CD4-positive, alpha-beta memory T cell (primary cell): ENCODE results near the gene MACF1. TPM values are rescaled to one million over a fixed set of nuclear protein-coding genes. Genes with fewer than 3 reads are reported as not detected.

ENCODE experiments used
- CTCF ChIA-PET: fragments of 350-600 bp; sonication (Branson Sonifier 250); formaldehyde crosslinking; loops from one replicate; lab custom pipeline; 2021; ENCODE audit warnings: inconsistent platforms; ENCODE audit not compliant: partially characterized antibody; lab: Charles Lee
- POLR2A ChIA-PET: fragments of 350-600 bp; sonication (Branson Sonifier 250); formaldehyde crosslinking; loops from one replicate; lab custom pipeline; 2021; ENCODE audit not compliant: partially characterized antibody; lab: Charles Lee
- DNase-seq, 5 donors: peaks; one replicate each; pipeline versions ENCODE4 v3.0.0 to v3.0.0-alpha.2; 2020 to 2022; ENCODE audit warnings: mixed read lengths in 1 of 5
- H3K27ac ChIP-seq: one replicate; pipeline ENCODE4 v1.7.0; 2013; ENCODE audit warnings: low read depth, low read length
- H3K27me3 ChIP-seq: 2 replicates; pipeline ENCODE4 v1.7.0; 2013; ENCODE audit warnings: mild to moderate bottlenecking, low read length, moderate library complexity; ENCODE audit not compliant: insufficient read depth
- H3K36me3 ChIP-seq: 2 replicates; pipeline ENCODE4 v1.7.0; 2013; ENCODE audit warnings: mild to moderate bottlenecking, low read length, moderate library complexity; ENCODE audit not compliant: insufficient read depth
- H3K4me1 ChIP-seq: 2 replicates; pipeline ENCODE4 v1.7.0; 2013; ENCODE audit warnings: mild to moderate bottlenecking, low read length, moderate library complexity; ENCODE audit not compliant: insufficient read depth
- H3K4me3 ChIP-seq, 2 donors: one replicate each; pipeline ENCODE4 v1.7.0; 2013; ENCODE audit warnings: low read length in 2 of 2, mild to moderate bottlenecking in 1 of 2
- H3K9me3 ChIP-seq, 2 donors: one replicate each; pipeline ENCODE4 v1.7.0; 2013; ENCODE audit warnings: low read length in 2 of 2, control low read depth in 1 of 2; ENCODE audit not compliant: control insufficient read depth in 1 of 2
- H3K27ac Mint-ChIP-seq, 7 donors: one replicate each; pipeline ENCODE4 v1.8.0; 2020 to 2021; ENCODE audit warnings: mixed read lengths in 7 of 7, mild to moderate bottlenecking in 6 of 7, inconsistent platforms in 3 of 7, moderate library complexity in 3 of 7
- H3K27me3 Mint-ChIP-seq, 2 donors: one replicate each; pipeline ENCODE4 v1.8.0; 2020 to 2021; ENCODE audit warnings: mixed read lengths in 2 of 2
- H3K36me3 Mint-ChIP-seq, 2 donors: one replicate each; pipeline ENCODE4 v1.8.0; 2020 to 2021; ENCODE audit warnings: mixed read lengths in 2 of 2, inconsistent platforms in 1 of 2, mild to moderate bottlenecking in 1 of 2
- H3K4me1 Mint-ChIP-seq, 4 donors: one replicate each; pipeline ENCODE4 v1.8.0; 2020 to 2021; ENCODE audit warnings: mixed read lengths in 4 of 4, mild to moderate bottlenecking in 1 of 4
- H3K4me3 Mint-ChIP-seq, 8 donors: one replicate each; pipeline ENCODE4 v1.8.0; 2020 to 2021; ENCODE audit warnings: mixed read lengths in 8 of 8, mild to moderate bottlenecking in 7 of 8, moderate library complexity in 6 of 8, inconsistent platforms in 3 of 8
- H3K9me3 Mint-ChIP-seq, 8 donors: one replicate each; pipeline ENCODE4 v1.8.0; 2020 to 2021; ENCODE audit warnings: mixed read lengths in 8 of 8, mild to moderate bottlenecking in 5 of 8, inconsistent platforms in 3 of 8, moderate library complexity in 1 of 8
- intact Hi-C: fragments of 100-400 bp; cut with micrococcal nuclease; formaldehyde crosslinking; loops from one replicate; pipeline ENCODE4 v1.15.1; 2023
- polyA plus RNA-seq, 2 donors: library from polyadenylated mRNA; unstranded; fragments of 300-500 nt; fragmentation: Illumina TruSeq; gene quantifications; one replicate each; pipeline ENCODE4 v1.2.3, GENCODE V29; 2021
- total RNA-seq, 2 experiments: library from RNA; stranded (reverse); gene quantifications; one replicate each; pipeline ENCODE4 v1.2.3, GENCODE V29; 2021

MACF1 gene
- total and polyA plus RNA-seq, 4 experiments from 2014 or later, result 6.8 to 387 (median 222) TPM

DNA sequence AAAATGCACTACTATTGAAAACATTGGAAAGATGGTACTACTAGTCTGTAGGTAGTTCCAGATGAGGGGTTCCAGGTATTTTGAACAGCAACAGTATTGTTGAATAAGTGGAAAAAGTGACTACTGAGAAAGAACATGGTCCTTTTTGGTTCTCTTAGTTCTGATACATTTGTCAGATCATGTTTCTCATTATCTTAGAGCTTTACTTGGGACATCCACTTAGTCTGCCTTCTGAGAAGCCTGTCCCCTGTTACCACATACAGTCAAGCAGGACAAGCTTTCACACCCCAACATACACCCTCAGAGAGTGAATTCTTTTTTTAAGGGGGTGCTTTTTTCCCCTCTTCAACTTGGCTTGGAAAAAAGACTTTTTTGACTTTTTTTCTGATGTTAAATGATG lies 41.0 kb upstream of the MACF1 start:
- Histone ChIP-seq H3K9me3 (no peaks in the 10 kb centered on the region), H3K4me1 (no peaks in the 10 kb centered on the region), H3K36me3 (no peaks in the 10 kb centered on the region), H3K27ac (no peak overlapping the region), H3K27me3 (no peaks in the 10 kb centered on the region), H3K4me3 (no peak overlapping the region)
- Mint-ChIP-seq H3K9me3 (no peaks in the 10 kb centered on the region), H3K4me3 (no peak overlapping the region), H3K27ac (no peak overlapping the region), H3K4me1 (no peaks in the 10 kb centered on the region), H3K36me3 (no peaks in the 10 kb centered on the region), H3K27me3 (peaks cover 2 to 4% of the 10 kb centered on the region in 2 donors)
- ChIA-PET POLR2A (no interaction called here), CTCF (no interaction called here)
- no peak for DNase-seq
- intact Hi-C loops, result no loop called here

DNA sequence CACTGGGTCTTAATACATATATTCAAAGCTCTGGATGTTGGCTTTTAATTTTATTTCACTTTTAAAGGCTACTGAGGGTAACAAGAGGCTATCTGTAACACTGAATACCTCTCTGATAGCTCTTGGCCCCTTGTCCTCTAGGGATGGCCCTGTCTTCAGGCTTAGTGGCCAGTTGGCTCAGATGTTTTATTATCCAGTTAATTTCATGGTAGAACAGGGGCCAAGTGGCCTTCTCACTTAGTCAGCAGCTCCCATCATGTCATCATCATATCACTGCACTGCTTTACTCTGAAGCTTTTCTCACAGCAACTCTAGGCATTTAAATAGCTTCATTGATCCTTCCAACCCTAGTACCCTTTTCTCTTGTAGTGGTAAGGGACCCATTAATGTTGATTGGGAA lies 40.2 kb upstream of the MACF1 start:
- H3K9me3 Mint-ChIP-seq, result no peaks in the 10 kb centered on the region
- DNase-seq, result no peak
- H3K27ac Mint-ChIP-seq, result no peak overlapping the region
- H3K36me3 Mint-ChIP-seq, result no peaks in the 10 kb centered on the region
- Histone ChIP-seq H3K4me1 (no peaks in the 10 kb centered on the region), H3K27me3 (no peaks in the 10 kb centered on the region), H3K36me3 (no peaks in the 10 kb centered on the region), H3K4me3 (no peak overlapping the region), H3K27ac (no peak overlapping the region), H3K9me3 (no peaks in the 10 kb centered on the region)
- POLR2A ChIA-PET, result no interaction called here
- H3K27me3 Mint-ChIP-seq, result peaks cover under 1 to 4% of the 10 kb centered on the region in 2 donors
- CTCF ChIA-PET, result interaction anchor here (1.2 kb wide), 1 partner anchor 27 kb away, joined by 4 read pairs; no protein-coding TSS in a partner anchor
- intact Hi-C loops, result no loop called here
- H3K4me3 Mint-ChIP-seq, result no peak overlapping the region
- no peaks in the 10 kb centered on the region for H3K4me1 Mint-ChIP-seq

DNA sequence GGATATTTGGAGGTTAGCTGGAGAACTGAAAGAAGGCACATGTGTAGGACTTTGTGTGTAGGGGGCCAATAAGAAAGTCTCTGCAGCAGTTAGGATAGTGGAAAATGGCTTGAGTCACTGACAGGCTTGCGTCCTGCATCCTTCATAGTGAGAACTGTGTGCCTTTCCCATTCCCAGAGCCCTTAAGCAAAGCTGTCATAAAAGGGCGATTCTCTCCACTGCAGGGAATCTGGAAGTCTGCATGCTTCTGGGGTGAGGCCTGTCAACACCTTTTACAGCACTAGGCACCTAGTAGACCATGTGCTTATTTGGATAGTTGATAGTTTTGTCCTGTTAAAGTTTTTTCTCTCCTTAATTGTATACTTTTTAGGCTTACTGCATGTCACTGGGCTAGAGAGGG lies 39.4 kb upstream of the MACF1 start:
- CTCF ChIA-PET, result interaction anchor here (1.2 kb wide), 1 partner anchor 26 kb away, joined by 4 read pairs; no protein-coding TSS in a partner anchor
- peaks cover 0 to 5% of the 10 kb centered on the region in 2 donors for H3K27me3 Mint-ChIP-seq

DNA sequence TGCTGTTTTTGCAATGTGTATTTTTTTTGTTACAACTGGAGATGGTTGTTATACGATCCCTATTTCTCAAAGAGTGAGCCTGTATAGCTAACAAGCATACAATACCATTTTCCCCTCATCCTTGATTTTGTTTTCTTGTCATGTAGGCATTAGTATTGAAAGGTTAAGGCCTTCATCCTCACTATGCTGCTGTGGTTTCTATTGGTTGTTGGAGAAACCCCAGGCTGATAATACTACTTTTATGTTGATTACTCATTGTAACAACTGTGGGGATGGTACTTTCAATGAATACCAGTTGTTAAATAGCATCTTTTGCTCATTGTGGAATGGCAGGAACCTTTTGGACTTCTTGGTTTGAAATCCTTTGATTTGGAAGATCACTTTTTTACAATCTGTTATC lies 39.0 kb upstream of the MACF1 start:
- peaks cover 0 to 5% of the 10 kb centered on the region in 2 donors for H3K27me3 Mint-ChIP-seq
- H3K27ac Mint-ChIP-seq, result no peak overlapping the region
- ChIA-PET CTCF (no interaction called here), POLR2A (no interaction called here)
- H3K4me3 Mint-ChIP-seq, result no peak overlapping the region
- no peaks in the 10 kb centered on the region for H3K9me3 Mint-ChIP-seq
- no peaks in the 10 kb centered on the region for H3K36me3 Mint-ChIP-seq
- Histone ChIP-seq H3K27me3 (no peaks in the 10 kb centered on the region), H3K27ac (no peak overlapping the region), H3K9me3 (no peaks in the 10 kb centered on the region), H3K4me1 (no peaks in the 10 kb centered on the region), H3K36me3 (no peaks in the 10 kb centered on the region), H3K4me3 (no peak overlapping the region)
- no peak for DNase-seq
- H3K4me1 Mint-ChIP-seq, result no peaks in the 10 kb centered on the region
- intact Hi-C loops, result no loop called here

More for the DNA sequence above, 39.4 kb upstream of the MACF1 start:
- no peaks in the 10 kb centered on the region for H3K9me3 ChIP-seq
- no peaks in the 10 kb centered on the region for H3K36me3 ChIP-seq
- Mint-ChIP-seq H3K4me3 (no peak overlapping the region), H3K9me3 (no peaks in the 10 kb centered on the region), H3K4me1 (no peaks in the 10 kb centered on the region), H3K36me3 (no peaks in the 10 kb centered on the region), H3K27ac (no peak overlapping the region)
- H3K27ac ChIP-seq, result no peak overlapping the region
- H3K27me3 ChIP-seq, result no peaks in the 10 kb centered on the region
- no peaks in the 10 kb centered on the region for H3K4me1 ChIP-seq
- intact Hi-C loops, result no loop called here
- no peak for DNase-seq
- no peak overlapping the region for H3K4me3 ChIP-seq
- POLR2A ChIA-PET, result no interaction called here

DNA sequence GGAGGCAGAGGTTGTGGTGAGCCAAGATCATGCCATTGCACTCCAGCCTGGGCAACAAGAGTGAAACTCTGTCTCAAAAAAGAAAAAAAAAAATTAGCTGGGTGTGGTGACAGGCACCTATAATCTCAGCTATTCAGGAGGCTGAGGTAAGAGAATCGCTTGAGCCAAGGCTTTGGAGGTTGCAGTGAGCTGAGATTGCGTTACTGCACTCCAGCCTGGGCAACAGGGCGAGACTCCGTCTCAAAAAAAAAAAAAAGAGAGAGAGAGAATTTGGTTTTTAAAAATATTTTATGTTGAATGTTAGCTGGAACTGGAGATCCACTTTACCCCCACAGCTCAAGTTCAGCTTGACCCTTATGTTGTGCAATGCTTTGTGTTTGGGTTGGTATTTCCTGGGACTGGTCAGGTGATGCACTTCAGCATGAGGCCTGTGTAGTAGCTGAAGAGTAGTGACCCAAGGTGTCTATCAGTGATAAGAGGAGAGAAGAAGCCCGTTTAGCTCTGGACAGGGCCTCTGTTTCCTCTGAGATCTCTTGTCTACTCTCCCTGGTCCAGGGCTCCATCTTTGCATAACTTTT lies 36.8 kb upstream of the MACF1 start:
- Histone ChIP-seq H3K4me3 (no peak overlapping the region), H3K36me3 (no peaks in the 10 kb centered on the region), H3K4me1 (no peaks in the 10 kb centered on the region), H3K27me3 (no peaks in the 10 kb centered on the region), H3K27ac (no peak overlapping the region), H3K9me3 (no peaks in the 10 kb centered on the region)
- no peak overlapping the region for H3K27ac Mint-ChIP-seq
- CTCF ChIA-PET, result interaction anchor here (0.6 to 1.1 kb wide), 3 partner anchors 12 to 91 kb away, joined by 3 to 4 read pairs (median 3); no protein-coding TSS in a partner anchor
- POLR2A ChIA-PET, result interaction anchor here (0.6 kb wide), 1 partner anchor 509 kb away, joined by 3 read pairs; no protein-coding TSS in a partner anchor
- no peaks in the 10 kb centered on the region for H3K4me1 Mint-ChIP-seq
- intact Hi-C loops, result no loop called here
- H3K4me3 Mint-ChIP-seq, result no peak overlapping the region
- peaks cover 0 to 2% of the 10 kb centered on the region in 2 donors for H3K27me3 Mint-ChIP-seq
- no peak for DNase-seq
- no peaks in the 10 kb centered on the region for H3K9me3 Mint-ChIP-seq
- H3K36me3 Mint-ChIP-seq, result no peaks in the 10 kb centered on the region

DNA sequence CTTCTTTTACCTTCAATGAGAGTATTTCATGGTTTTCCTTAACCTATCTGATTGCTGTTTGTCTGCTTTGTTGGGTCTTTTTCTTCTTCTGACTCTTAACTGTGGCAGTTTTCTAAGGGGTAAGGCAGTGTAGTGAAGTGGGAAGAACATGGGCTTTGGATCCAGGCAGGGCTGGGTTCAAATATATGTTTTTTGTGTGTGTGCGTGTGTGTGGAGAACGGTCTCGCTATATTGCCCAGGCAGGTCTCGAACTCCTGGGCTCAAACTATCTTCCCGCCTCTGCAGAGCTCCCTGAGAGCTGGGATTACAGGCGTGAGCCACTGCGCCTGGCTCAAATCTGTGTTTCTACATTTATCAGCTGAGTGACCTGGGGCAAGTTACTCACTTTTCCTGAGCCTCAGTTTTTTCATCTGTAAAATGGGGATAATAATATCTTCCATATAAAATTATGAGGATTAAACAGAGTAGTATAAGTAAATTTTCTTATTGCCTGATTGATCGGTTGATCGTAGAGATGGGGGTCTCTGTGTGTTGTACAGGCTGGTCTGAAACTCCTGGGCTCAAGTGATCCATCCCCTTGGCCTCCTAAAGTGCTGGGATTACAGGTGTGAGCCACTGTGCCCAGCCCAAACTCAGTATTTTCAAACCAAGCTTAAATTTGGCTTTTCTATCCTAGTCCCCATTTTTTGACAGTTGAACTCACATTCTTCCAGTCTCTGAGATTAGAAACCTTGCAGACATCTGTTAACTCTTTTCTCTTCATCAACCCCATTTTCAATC lies 36.0 kb upstream of the MACF1 start:
- Mint-ChIP-seq H3K27me3 (peaks cover 0 to 2% of the 10 kb centered on the region in 2 donors), H3K4me1 (no peaks in the 10 kb centered on the region), H3K27ac (peak overlapping the region in 1 of 7 donors; percentile 49), H3K36me3 (no peaks in the 10 kb centered on the region), H3K9me3 (no peaks in the 10 kb centered on the region), H3K4me3 (no peak overlapping the region)
- no peak for DNase-seq
- intact Hi-C loops, result no loop called here
- POLR2A ChIA-PET, result no interaction called here
- CTCF ChIA-PET, result interaction anchor here (1.1 kb wide), 1 partner anchor 23 kb away, joined by 3 read pairs; no protein-coding TSS in a partner anchor
- Histone ChIP-seq H3K4me3 (no peak overlapping the region), H3K27me3 (no peaks in the 10 kb centered on the region), H3K9me3 (no peaks in the 10 kb centered on the region), H3K36me3 (no peaks in the 10 kb centered on the region), H3K27ac (no peak overlapping the region), H3K4me1 (no peaks in the 10 kb centered on the region)
